GM06990 (cell line): ENCODE data around the gene SULT1A3.
"Not testable (repeated sequence)": the region's sequence is repeated elsewhere in the genome, so short reads cannot be mapped to it uniquely, and the experiment has no call there.

Source experiments
- DNase-seq: peaks from one replicate; pipeline ENCODE4 v3.0.0-alpha.2; 2011; ENCODE audit not compliant: insufficient read length; ENCODE audit errors: extremely low read depth
- H3K27me3 ChIP-seq: replicated peaks from 2 replicates; pipeline ENCODE4 v1.6.0; 2011; ENCODE audit warnings: low read length; ENCODE audit not compliant: control insufficient read depth, insufficient read depth
- H3K36me3 ChIP-seq: 2 replicates; pipeline ENCODE4 v1.5.1; 2011; ENCODE audit warnings: low read length; ENCODE audit not compliant: control insufficient read depth, insufficient read depth
- H3K4me3 ChIP-seq: replicated peaks from 2 replicates; pipeline ENCODE4 v1.5.1; 2011; ENCODE audit warnings: low read depth, mild to moderate bottlenecking, control low read depth, low read length

Gene SULT1A3

DNA sequence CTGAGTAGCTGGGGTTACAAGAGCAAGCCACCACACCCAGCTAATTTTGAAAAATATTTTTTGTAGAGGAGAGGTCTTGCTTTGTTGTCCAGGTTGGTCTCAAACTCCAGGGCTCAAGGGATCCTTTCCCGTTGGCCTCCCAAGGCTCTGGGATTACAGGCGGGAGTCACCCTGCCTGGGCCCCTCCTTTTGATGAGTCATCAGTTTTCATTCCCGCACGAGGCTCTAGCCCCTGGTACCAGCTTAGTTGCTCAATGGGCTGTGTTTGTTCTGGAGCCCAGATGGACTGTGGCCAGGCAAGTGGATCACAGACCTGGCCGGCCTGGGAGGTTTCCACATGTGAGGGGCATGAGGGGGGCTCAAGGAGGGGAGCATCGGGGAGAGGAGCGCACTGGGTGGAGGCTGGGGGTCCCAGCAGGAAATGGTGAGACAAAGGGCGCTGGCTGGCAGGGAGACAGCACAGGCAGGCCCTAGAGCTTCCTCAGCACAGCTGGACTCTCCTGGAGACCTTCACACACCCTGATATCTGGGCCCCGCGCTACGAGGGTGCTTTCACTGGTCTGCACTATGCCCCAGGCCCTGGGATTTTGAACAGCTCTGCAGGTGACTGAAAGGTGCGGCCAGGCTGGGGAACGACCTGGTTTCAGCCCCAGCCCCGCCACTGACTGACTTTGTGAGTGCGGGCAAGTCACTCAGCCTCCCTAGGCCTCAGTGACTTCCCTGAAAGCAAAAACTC is 721 bp downstream of the SULT1A3 start:
- H3K36me3 ChIP-seq, H3K27me3 ChIP-seq, DNase-seq, H3K4me3 ChIP-seq: not testable (repeated sequence)

DNA sequence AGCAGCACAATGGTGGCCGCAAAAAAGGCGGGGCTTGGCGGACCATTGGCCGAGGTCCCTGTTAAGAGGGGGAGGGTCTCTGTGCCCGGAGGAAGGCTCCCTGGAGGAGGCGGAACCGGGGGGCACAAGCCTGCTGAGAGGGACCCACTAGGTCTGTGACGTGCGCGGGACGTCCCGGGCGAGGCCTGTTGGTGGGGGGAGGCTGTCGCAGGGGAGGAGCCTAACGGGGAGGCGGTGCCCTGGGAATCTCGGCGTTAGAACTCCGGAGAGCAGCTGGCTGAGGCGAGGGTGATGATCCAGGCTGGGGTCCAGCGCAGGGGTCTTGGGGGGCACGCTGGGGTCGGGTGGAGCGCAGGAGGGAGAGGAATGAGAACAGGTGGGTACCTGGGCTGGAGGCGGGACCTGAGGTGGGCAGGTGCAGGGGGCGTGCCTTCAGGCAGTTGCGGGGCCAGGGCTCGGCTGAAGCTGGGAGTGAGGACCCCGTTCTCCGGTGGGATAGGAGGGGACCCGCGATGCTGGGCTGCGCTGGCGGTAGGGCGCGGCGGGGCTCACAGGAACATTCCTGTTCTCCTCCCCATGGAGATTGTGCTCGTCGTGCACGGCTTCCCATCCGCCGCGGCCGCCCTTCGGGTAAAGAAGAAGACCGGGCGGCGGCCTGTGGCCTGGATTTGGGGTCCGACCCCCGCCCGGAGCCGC is 6.6 kb downstream of the SULT1A3 start:
- H3K27me3 ChIP-seq, DNase-seq, H3K36me3 ChIP-seq: not testable (repeated sequence)
- H3K4me3 ChIP-seq = peak overlapping the region; percentile 46

DNA sequence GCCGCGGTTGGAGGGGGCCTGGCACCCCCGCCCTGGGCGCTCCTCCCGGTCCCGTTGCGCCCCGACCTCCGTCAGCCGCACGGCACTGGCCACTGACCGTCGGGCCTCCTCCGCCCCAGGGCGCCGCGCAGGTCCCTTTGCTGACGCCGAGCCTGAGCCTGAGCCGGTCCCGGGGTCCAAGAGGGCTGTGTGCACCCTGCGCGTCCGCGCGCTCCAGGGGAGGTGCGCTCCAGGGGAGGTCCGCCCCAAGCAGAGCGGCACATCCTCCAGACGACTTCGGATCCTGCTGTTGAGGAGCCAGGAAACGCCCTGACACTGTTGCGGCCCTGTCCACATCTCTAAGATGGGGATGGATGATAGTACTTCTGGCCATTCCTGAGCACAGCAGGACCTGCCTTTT is 7.2 kb downstream of the SULT1A3 start:
- DNase-seq, H3K4me3 ChIP-seq, H3K27me3 ChIP-seq: not testable (repeated sequence)

DNA sequence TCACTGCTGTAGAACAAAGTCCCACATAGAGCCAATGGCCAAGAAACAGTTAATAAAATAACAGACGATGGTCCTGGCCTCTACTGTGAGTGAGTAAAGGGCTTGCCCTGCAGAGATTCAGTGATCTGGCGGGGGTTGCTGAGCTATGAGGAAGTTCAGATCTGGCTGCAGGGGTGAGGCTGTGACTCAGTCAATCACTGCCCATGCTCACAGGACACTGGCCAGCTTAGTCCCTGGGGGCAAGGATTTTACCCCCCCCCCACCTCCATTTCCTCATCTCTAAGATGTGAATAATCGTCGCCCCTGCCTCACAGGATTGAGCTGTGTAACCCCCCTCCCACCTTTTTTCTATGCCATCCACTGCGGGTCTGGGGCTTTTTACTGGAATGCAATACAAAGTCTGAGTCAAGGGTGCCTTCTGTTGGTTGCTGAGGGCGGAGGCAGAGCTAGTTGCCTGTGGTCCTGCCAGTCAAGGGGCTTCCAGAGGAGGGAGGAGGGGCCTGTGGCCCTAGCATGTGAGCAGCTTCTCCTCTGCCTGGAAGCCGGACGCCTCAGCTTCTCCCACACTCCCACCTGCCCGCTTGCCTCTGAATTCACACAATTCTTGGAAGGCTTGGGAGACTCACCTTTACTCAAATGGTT is 8.1 kb downstream of the SULT1A3 start:
- not testable (repeated sequence) for H3K4me3 ChIP-seq, H3K36me3 ChIP-seq, DNase-seq, H3K27me3 ChIP-seq

More for the DNA sequence above, 7.2 kb downstream of the SULT1A3 start:
- not testable (repeated sequence) for H3K36me3 ChIP-seq

DNA sequence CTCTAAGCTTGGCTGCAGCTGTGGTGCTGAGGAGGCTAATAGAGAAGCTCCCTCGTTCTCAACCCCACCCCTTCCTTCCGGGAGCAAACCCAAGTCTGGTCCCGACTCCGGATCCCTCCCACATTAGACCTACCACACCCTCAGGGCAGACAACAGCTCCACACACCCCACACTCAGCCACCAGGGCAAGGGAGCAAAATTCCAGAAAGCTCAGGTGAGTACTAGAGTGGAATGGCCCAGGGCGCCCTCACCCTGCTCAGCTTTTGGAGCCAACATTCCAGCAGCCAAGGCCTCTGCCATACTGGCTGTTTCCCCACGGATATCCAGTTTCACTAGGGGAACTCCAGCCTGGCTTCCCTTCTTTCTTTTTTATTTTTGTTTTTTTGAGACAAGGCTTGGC is 10.0 kb downstream of the SULT1A3 start:
- not testable (repeated sequence) for DNase-seq, H3K36me3 ChIP-seq, H3K4me3 ChIP-seq, H3K27me3 ChIP-seq

DNA sequence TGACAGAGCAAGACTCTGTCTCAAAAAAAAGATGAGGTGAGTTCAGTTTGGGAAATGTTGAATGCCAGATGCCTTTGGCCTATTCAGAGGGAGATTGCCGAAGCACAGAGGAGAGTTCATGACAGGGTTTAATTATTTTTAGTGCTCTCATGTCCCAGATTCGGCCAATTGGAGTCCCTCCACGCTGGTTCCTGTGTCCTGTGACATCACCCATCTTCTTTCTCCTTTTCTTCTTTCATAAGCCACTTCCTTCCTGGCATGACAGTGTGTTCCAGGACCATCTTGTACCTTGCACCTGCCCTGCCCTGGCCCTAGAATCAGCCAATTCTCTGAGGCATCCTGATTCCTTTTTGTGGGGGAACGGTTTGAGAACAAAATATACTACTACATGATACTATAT is 12.4 kb downstream of the SULT1A3 start:
- not testable (repeated sequence) for H3K27me3 ChIP-seq, DNase-seq, H3K36me3 ChIP-seq, H3K4me3 ChIP-seq

DNA sequence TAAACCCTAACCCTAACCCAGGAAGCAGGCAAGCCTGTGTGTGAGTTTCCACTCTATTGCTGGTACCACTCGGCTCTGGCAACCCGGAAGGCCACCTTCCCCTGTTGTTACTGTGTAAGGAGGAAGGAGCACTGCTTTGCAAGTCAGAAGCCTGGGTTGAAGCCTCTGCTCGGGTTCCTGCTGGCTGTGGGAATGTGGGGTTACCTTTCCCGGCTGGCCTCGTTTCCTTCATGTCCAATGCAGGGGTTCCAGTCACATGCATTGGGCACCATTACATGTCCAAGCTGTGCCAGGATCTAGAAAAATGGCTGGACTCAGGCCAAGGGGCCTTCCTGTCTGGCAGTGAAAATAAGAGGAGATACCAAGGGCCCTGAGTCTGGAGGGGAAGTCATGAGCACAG is 18.0 kb downstream of the SULT1A3 start:
- not testable (repeated sequence) for H3K36me3 ChIP-seq, H3K27me3 ChIP-seq, DNase-seq, H3K4me3 ChIP-seq

DNA sequence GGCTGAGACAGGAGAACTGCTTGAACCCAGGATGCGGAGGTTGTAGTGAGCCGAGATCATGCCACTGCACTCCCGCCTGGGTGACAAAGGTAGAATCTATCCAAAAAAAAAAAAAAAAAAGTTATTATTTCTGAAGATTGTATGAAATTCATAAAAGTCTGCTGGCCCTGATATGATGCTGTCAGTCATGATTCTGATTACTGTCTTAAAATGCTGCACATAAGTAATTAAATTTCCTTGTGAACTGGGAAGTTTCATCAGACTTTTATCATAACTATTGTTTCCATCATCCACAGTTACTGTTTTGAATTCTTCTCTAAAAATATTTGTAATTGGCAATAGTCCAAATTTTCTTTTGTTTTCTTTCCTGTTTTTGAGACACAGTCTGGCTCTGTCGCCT is 49.3 kb downstream of the SULT1A3 start, which contains the start of gene NPIPB13:
Gene NPIPB13 (minus strand): TSS at position 101 of the 400 bp plus-strand sequence. CDS start 2,906 bp downstream, outside the sequence.
- not testable (repeated sequence) for H3K36me3 ChIP-seq, H3K4me3 ChIP-seq, DNase-seq, H3K27me3 ChIP-seq
